ENCODE data around the gene C17orf113.

The C17orf113 gene

GRCh38 chr17:42072323-42073187, 22.2 kb upstream of the C17orf113 start:
- no peak for DNase-seq

- no peak for DNase-seq
Observed at GRCh38 chr17:42071810-42072209, 21.4 kb upstream of the C17orf113 start.

GRCh38 chr17:42068979-42069378, 18.6 kb upstream of the C17orf113 start:
- no peak for DNase-seq

- DNase-seq = peak; percentile 74
Observed at GRCh38 chr17:42067371-42068091, 17.1 kb upstream of the C17orf113 start.

GRCh38 chr17:42065201-42065600, 14.8 kb upstream of the C17orf113 start:
- no peak for DNase-seq

- no peak for DNase-seq
Observed at GRCh38 chr17:42062681-42063080, 12.3 kb upstream of the C17orf113 start.

GRCh38 chr17:42061646-42062487, 11.5 kb upstream of the C17orf113 start:
- no peak for DNase-seq

GRCh38 chr17:42060231-42060630, 9.8 kb upstream of the C17orf113 start:
- no peak for DNase-seq

- no peak for DNase-seq
Observed at GRCh38 chr17:42059815-42060214, 9.4 kb upstream of the C17orf113 start.

GRCh38 chr17:42058063-42058462, 7.7 kb upstream of the C17orf113 start:
- DNase-seq = no peak

- no peak for DNase-seq
Observed at GRCh38 chr17:42056635-42057034, 6.2 kb upstream of the C17orf113 start.

GRCh38 chr17:42055496-42055895, 5.1 kb upstream of the C17orf113 start:
- no peak for DNase-seq

- DNase-seq = no peak
Observed at GRCh38 chr17:42055027-42055426, 4.6 kb upstream of the C17orf113 start.

- DNase-seq = no peak
Observed at GRCh38 chr17:42053731-42054500, 3.5 kb upstream of the C17orf113 start.

GRCh38 chr17:42052346-42052877, 2.0 kb upstream of the C17orf113 start:
- no peak for DNase-seq

GRCh38 chr17:42051645-42052044, 1.2 kb upstream of the C17orf113 start:
- DNase-seq = no peak

GRCh38 chr17:42051013-42051400, 606 bp upstream of the C17orf113 start:
- no peak for DNase-seq

GRCh38 chr17:42049834-42050392, 488 bp downstream of the C17orf113 start:
- no peak for DNase-seq

- DNase-seq = no peak
Observed at GRCh38 chr17:42047343-42047742, 3.1 kb downstream of the C17orf113 start.

- no peak for DNase-seq
Observed at GRCh38 chr17:42045719-42046118, 4.7 kb downstream of the C17orf113 start.

- DNase-seq = no peak
Observed at GRCh38 chr17:42042598-42043319, 7.6 kb downstream of the C17orf113 start.
